HepG2 (cell line): Measurements from ENCODE around the gene U2AF2. TPM values are rescaled to one million over a fixed set of nuclear protein-coding genes. Genes with fewer than 3 reads are reported as not detected.

Source experiments
- AFF4 ChIP-seq: sonication (generic); formaldehyde crosslinking; IDR thresholded peaks from 2 replicates; pipeline ENCODE4 v1.4.0; 2020; ENCODE audit warnings: missing genetic modification reagents
- AKNA ChIP-seq: sonication (generic); formaldehyde crosslinking; IDR thresholded peaks from 2 replicates; pipeline ENCODE4 v1.4.0; 2020; ENCODE audit warnings: missing genetic modification reagents, borderline replicate concordance
- ELF3 ChIP-seq: IDR thresholded peaks from 2 replicates; pipeline ENCODE4 v1.6.1; 2016; ENCODE audit warnings: missing genetic modification reagents, missing compliant biosample characterization
- ETV5 ChIP-seq: IDR thresholded peaks from 2 replicates; pipeline ENCODE4 v1.6.1; 2018; ENCODE audit warnings: missing biosample characterization, missing genetic modification reagents, inconsistent platforms, borderline replicate concordance
- FOXC1 ChIP-seq: sonication (generic); formaldehyde crosslinking; IDR thresholded peaks from 2 replicates; pipeline ENCODE4 v1.8.0; 2022; ENCODE audit warnings: mild to moderate bottlenecking, missing genetic modification reagents, borderline replicate concordance
- FOXK1 ChIP-seq: sonication (generic); formaldehyde crosslinking; IDR thresholded peaks from 2 replicates; pipeline ENCODE4 v1.4.0; 2020; ENCODE audit warnings: low read depth, missing genetic modification reagents, borderline replicate concordance
- FOXM1 ChIP-seq: sonication (generic); formaldehyde crosslinking; IDR thresholded peaks from 2 replicates; pipeline ENCODE4 v1.5.0; 2020; ENCODE audit warnings: missing genetic modification reagents
- MTERF4 ChIP-seq: sonication (generic); formaldehyde crosslinking; IDR thresholded peaks from 2 replicates; pipeline ENCODE4 v1.8.0; 2023; ENCODE audit warnings: mild to moderate bottlenecking, missing genetic modification reagents
- NR2F6 ChIP-seq, 2 experiments: IDR thresholded peaks; 2 replicates each; pipeline ENCODE4 v1.6.1; 2016; ENCODE audit warnings: antibody characterized with exemption in 1 of 2, mild to moderate bottlenecking in 1 of 2
- PLSCR1 ChIP-seq: sonication (generic); formaldehyde crosslinking; IDR thresholded peaks from 2 replicates; pipeline ENCODE4 v1.5.0; 2020; ENCODE audit warnings: missing genetic modification reagents, mild to moderate bottlenecking, borderline replicate concordance
- TMF1 ChIP-seq: sonication (generic); formaldehyde crosslinking; IDR thresholded peaks from 2 replicates; pipeline ENCODE4 v1.8.1; 2022; ENCODE audit warnings: low read depth, missing genetic modification reagents
- ZBTB7B ChIP-seq: sonication (generic); formaldehyde crosslinking; IDR thresholded peaks from 2 replicates; pipeline ENCODE4 v1.4.0; 2020; ENCODE audit warnings: missing genetic modification reagents
- ZNF224 ChIP-seq: sonication (generic); formaldehyde crosslinking; IDR thresholded peaks from 2 replicates; pipeline ENCODE4 v1.5.0; 2020; ENCODE audit warnings: mild to moderate bottlenecking, missing genetic modification reagents
- ZNF235 ChIP-seq: sonication (generic); formaldehyde crosslinking; IDR thresholded peaks from 2 replicates; pipeline ENCODE4 v1.8.1; 2023; ENCODE audit warnings: mild to moderate bottlenecking, missing genetic modification reagents, borderline replicate concordance
- ZNF343 ChIP-seq: sonication (generic); formaldehyde crosslinking; IDR thresholded peaks from 2 replicates; pipeline ENCODE4 v1.4.0; 2020; ENCODE audit warnings: mild to moderate bottlenecking, missing genetic modification reagents
- ZNF350 ChIP-seq: sonication (generic); formaldehyde crosslinking; IDR thresholded peaks from 2 replicates; pipeline ENCODE4 v1.4.0; 2020; ENCODE audit warnings: mild to moderate bottlenecking, low read depth, missing genetic modification reagents, borderline replicate concordance
- ZNF589 ChIP-seq: sonication (generic); formaldehyde crosslinking; conservative IDR thresholded peaks from 2 replicates; pipeline ENCODE4 v1.8.0; 2022; ENCODE audit warnings: mild to moderate bottlenecking, moderate library complexity, missing genetic modification reagents
- ZZZ3 ChIP-seq: sonication (generic); formaldehyde crosslinking; IDR thresholded peaks from 2 replicates; pipeline ENCODE4 v1.4.0; 2020; ENCODE audit warnings: missing genetic modification reagents, mild to moderate bottlenecking, borderline replicate concordance
- polyA plus RNA-seq, 8 experiments: library from polyadenylated mRNA; depleted of rRNA in 3 of 8; stranded (reverse) in 7 of 8; unstranded in 1 of 8; fragments of >200 nt; fragmentation: Illumina TruSeq in 4 of 8; extraction: Trizol in 4 of 8; gene quantifications; 2 replicates each; pipeline versions ENCODE4 v1.2.1 to v1.2.3, GENCODE V29; 2011 to 2016; ENCODE audit warnings: low read depth in 4 of 8, missing spikeins in 1 of 8, mixed read lengths in 1 of 8; ENCODE audit not compliant: insufficient read depth in 1 of 8
- total RNA-seq, 5 experiments: library from RNA; depleted of rRNA; stranded (reverse); fragments of >200 nt; fragmentation: Illumina TruSeq; extraction: Trizol; gene quantifications; 2 replicates each; pipeline ENCODE4 v1.2.3, GENCODE V29; 2016; ENCODE audit warnings: low read depth in 1 of 5

U2AF2 gene
- total and polyA plus RNA-seq, 2 of the 13 experiments (the other 11 are each of a cell fraction or from before 2014, with no cell fraction given), result 84.3 to 124 TPM

- TF ChIP-seq FOXM1 (CRISPR knock-in tag), result no peak
- no peak for TF ChIP-seq ZNF235 (CRISPR knock-in tag)
- TF ChIP-seq ZNF224 (CRISPR knock-in tag), result no peak
- TF ChIP-seq ELF3 (CRISPR knock-in tag), result peak; percentile 92
- no peak for TF ChIP-seq AFF4
- no peak for TF ChIP-seq NR2F6 (IDR thresholded peaks at IDR 0.05)
- no peak; the same call in 1 of the 2 replicates for TF ChIP-seq NR2F6 (CRISPR knock-in tag; IDR thresholded peaks at IDR 0.05)
- TF ChIP-seq FOXK1, result 0 out of 2 replicates have a peak, but pooled peaks have one; percentile 62
- TF ChIP-seq FOXC1, result peak; percentile 57; the same call in 1 of the 2 replicates
- 0 out of 2 replicates have a peak, but pooled peaks have one; percentile 37 for TF ChIP-seq ZNF589
- no peak for TF ChIP-seq ZBTB7B (CRISPR knock-in tag)
- TF ChIP-seq ETV5 (CRISPR knock-in tag), result peak; percentile 92
- TF ChIP-seq TMF1 (CRISPR knock-in tag), result no peak
- TF ChIP-seq PLSCR1 (CRISPR knock-in tag), result no peak
- TF ChIP-seq ZZZ3, result no peak
- no peak for TF ChIP-seq MTERF4 (CRISPR knock-in tag)
- peak; percentile 61; the same call in 1 of the 2 replicates for TF ChIP-seq ZNF343
- peak; percentile 73; the same call in 1 of the 2 replicates for TF ChIP-seq ZNF350 (CRISPR knock-in tag)
- TF ChIP-seq AKNA (CRISPR knock-in tag), result no peak
Observed at GRCh38 chr19:55674841-55675660, 20.2 kb downstream of the U2AF2 start, which contains the start of gene EPN1 (continued).
